A549 (cell line): ENCODE results near the gene LRIF1. TPM values are rescaled to one million over a fixed set of nuclear protein-coding genes. Genes with fewer than 3 reads are reported as not detected.

ENCODE experiments used
- ATAC-seq, 2 experiments: fragments of 200-7000 bp in 1 of 2; fragments of >200 bp in 1 of 2; cut with Nextera tagmentation in 1 of 2; cut with Tn5 transposase in 1 of 2; 3 replicates each; pipeline versions ENCODE4 v1.8.0 to v1.9.1; 2018 to 2020; ENCODE audit warnings: mild to moderate bottlenecking in 1 of 2, moderate library complexity in 1 of 2
- CTCF ChIA-PET: fragments of 300-600 bp; sonication (Branson Sonifier 250); formaldehyde crosslinking; extraction: SDS; loops from one replicate; lab custom pipeline; 2021; ENCODE audit warnings: antibody characterized with exemption, inconsistent platforms; lab: Yijun Ruan, JAX
- POLR2A ChIA-PET: fragments of 350-600 bp; formaldehyde crosslinking; extraction: SDS; loops from one replicate; lab custom pipeline; 2021; ENCODE audit warnings: antibody characterized with exemption, inconsistent platforms; lab: Yijun Ruan, JAX
- DNase-seq, 2 experiments: peaks; one replicate each; pipeline versions ENCODE4 v3.0.0 to v3.0.0-alpha.2; 2011 to 2016; ENCODE audit warnings: low read depth in 1 of 2, low spot score in 1 of 2
- FAIRE-seq: peaks from 2 replicates; lab custom pipeline; 2011; peaks lifted over from hg19 to GRCh38; lab: Jason Lieb, UNC
- H3K27ac ChIP-seq, 2 experiments: fragments of >200 bp; sonication (Bioruptor Twin); formaldehyde crosslinking; 3 replicates each; pipeline ENCODE4 v1.5.1; 2016 to 2017
- H3K4me1 ChIP-seq: fragments of >200 bp; sonication (Bioruptor Twin); formaldehyde crosslinking; 3 replicates; pipeline ENCODE4 v1.6.1; 2016
- H3K4me2 ChIP-seq: fragments of >200 bp; sonication (Bioruptor Twin); formaldehyde crosslinking; 3 replicates; pipeline ENCODE4 v1.6.1; 2016
- H3K4me3 ChIP-seq: fragments of >200 bp; sonication (Bioruptor Twin); formaldehyde crosslinking; 3 replicates; pipeline ENCODE4 v1.5.1; 2016
- H3K9me3 ChIP-seq: fragments of >200 bp; sonication (Bioruptor Twin); formaldehyde crosslinking; 3 replicates; pipeline ENCODE4 v1.6.1; 2016
- BHLHE40 ChIP-seq: IDR thresholded peaks from 2 replicates; pipeline ENCODE4 v1.6.1; 2012; ENCODE audit warnings: low read depth, low read length, inconsistent platforms
- CEBPB ChIP-seq, 2 experiments: fragments of >200 bp in 1 of 2; sonication (Bioruptor Twin) in 1 of 2; formaldehyde crosslinking in 1 of 2; IDR thresholded peaks; 2 replicates each; pipeline ENCODE4 v1.6.1; 2012 to 2016
- EP300 ChIP-seq, 2 experiments: fragments of >200 bp; sonication (Bioruptor Twin); formaldehyde crosslinking; IDR thresholded peaks; 2 replicates in 1 of 2; 3 replicates in 1 of 2; pipeline ENCODE4 v1.6.1; 2016 to 2017
- FOSB ChIP-seq: fragments of 250-450 bp; sonication (Bioruptor Pico); IDR thresholded peaks from 2 replicates; pipeline ENCODE4 v1.5.0; 2020; ENCODE audit warnings: mild to moderate bottlenecking, moderate library complexity
- GATA3 ChIP-seq: IDR thresholded peaks from 2 replicates; pipeline ENCODE4 v1.6.1; 2012; ENCODE audit warnings: borderline replicate concordance
- HEYL ChIP-seq: fragments of 250-450 bp; sonication (Bioruptor Pico); IDR thresholded peaks from 2 replicates; pipeline ENCODE4 v1.8.0; 2021; ENCODE audit warnings: mild to moderate bottlenecking, moderate library complexity
- HOXB5 ChIP-seq: fragments of 250-450 bp; sonication (Bioruptor Pico); IDR thresholded peaks from 2 replicates; pipeline ENCODE4 v1.5.0; 2020; ENCODE audit warnings: mild to moderate bottlenecking, moderate library complexity
- JUN ChIP-seq, 2 experiments: fragments of >200 bp; sonication (Bioruptor Twin); formaldehyde crosslinking; IDR thresholded peaks; 2 replicates in 1 of 2; 3 replicates in 1 of 2; pipeline ENCODE4 v1.6.1; 2016 to 2017
- JUNB ChIP-seq: fragments of >200 bp; sonication (Bioruptor Twin); formaldehyde crosslinking; IDR thresholded peaks from 2 replicates; pipeline ENCODE4 v1.6.1; 2016
- KDM1A ChIP-seq: fragments of 200-600 bp; sonication (generic); IDR thresholded peaks from 2 replicates; pipeline ENCODE4 v1.6.1; 2016; ENCODE audit warnings: low read depth, mild to moderate bottlenecking
- MAFK ChIP-seq: fragments of 450-650 bp; IDR thresholded peaks from 2 replicates; pipeline ENCODE4 v1.6.1; 2014; ENCODE audit not compliant: partially characterized antibody
- NFE2L2 ChIP-seq: fragments of 150-350 bp; conservative IDR thresholded peaks from 2 replicates; pipeline ENCODE4 v1.6.1; 2014; ENCODE audit warnings: low read length
- PHF8 ChIP-seq: fragments of 200-600 bp; sonication (generic); IDR thresholded peaks from 2 replicates; pipeline ENCODE4 v1.6.1; 2016; ENCODE audit warnings: low read depth, mild to moderate bottlenecking, antibody characterized with exemption, moderate library complexity, borderline replicate concordance
- RAD21 ChIP-seq, 2 experiments: fragments of >200 bp in 1 of 2; sonication (Bioruptor Twin) in 1 of 2; formaldehyde crosslinking in 1 of 2; IDR thresholded peaks in 1 of 2; conservative IDR thresholded peaks in 1 of 2; 2 replicates in 1 of 2; 3 replicates in 1 of 2; pipeline ENCODE4 v1.6.1; 2012 to 2018; ENCODE audit warnings: inconsistent platforms in 1 of 2
- RFX5 ChIP-seq: fragments of 450-650 bp; IDR thresholded peaks from 2 replicates; pipeline ENCODE4 v1.7.1; 2014; ENCODE audit warnings: antibody characterized with exemption, mild to moderate bottlenecking, moderate library complexity
- SREBF2 ChIP-seq: fragments of 450-650 bp; IDR thresholded peaks from 2 replicates; pipeline ENCODE4 v1.6.1; 2014; ENCODE audit warnings: mild to moderate bottlenecking, moderate library complexity
- TP53 ChIP-seq: fragments of 250-450 bp; sonication (Bioruptor Pico); IDR thresholded peaks from 2 replicates; pipeline ENCODE4 v1.5.0; 2021; ENCODE audit warnings: mild to moderate bottlenecking, moderate library complexity
- ZFP36 ChIP-seq: fragments of 450-650 bp; IDR thresholded peaks from 2 replicates; pipeline ENCODE4 v1.6.1; 2014; ENCODE audit warnings: borderline replicate concordance; ENCODE audit not compliant: partially characterized antibody
- WGBS: methylation state at CpG from one replicate; pipeline ENCODE4 v1.1.6; 2017; ENCODE audit errors: missing lambda C conversion rate; 5-methylcytosine and 5-hydroxymethylcytosine counted together
- polyA plus RNA-seq, 4 experiments: library from polyadenylated mRNA; depleted of rRNA in 3 of 4; stranded (reverse); fragments of >200 nt; fragmentation: RNase III in 1 of 4; extraction: RNeasy Plus Mini Kit Qiagen cat#74134 plus additional on column Dnase treatment in 1 of 4; gene quantifications; 2 replicates in 3 of 4; 3 replicates in 1 of 4; pipeline ENCODE4 v1.2.3, GENCODE V29; 2011 to 2017
- TF ChIP-seq, protein P1 (sequence below): fragments of 200-600 bp; sonication (generic); IDR thresholded peaks from 2 replicates; pipeline ENCODE4 v1.6.1; 2016; ENCODE audit warnings: antibody characterized with exemption, mild to moderate bottlenecking, moderate library complexity
- TF ChIP-seq, protein P2 (sequence below): fragments of >200 bp; sonication (Bioruptor Twin); formaldehyde crosslinking; IDR thresholded peaks from 2 replicates; pipeline ENCODE4 v1.6.1; 2016
- TF ChIP-seq, protein P3 (sequence below): fragments of 250-450 bp; sonication (Bioruptor Pico); IDR thresholded peaks from 2 replicates; pipeline ENCODE4 v1.5.0; 2020; ENCODE audit warnings: low read depth, mild to moderate bottlenecking, moderate library complexity
- TF ChIP-seq, protein P4 (sequence below): fragments of 250-450 bp; sonication (Bioruptor Pico); IDR thresholded peaks from 2 replicates; pipeline ENCODE4 v1.5.0; 2021; ENCODE audit warnings: mild to moderate bottlenecking, moderate library complexity, borderline replicate concordance

Gene LRIF1
- polyA plus RNA-seq, 2 of the 4 experiments (the other 2 are of a cell fraction): 16.3 to 40.8 TPM

DNA sequence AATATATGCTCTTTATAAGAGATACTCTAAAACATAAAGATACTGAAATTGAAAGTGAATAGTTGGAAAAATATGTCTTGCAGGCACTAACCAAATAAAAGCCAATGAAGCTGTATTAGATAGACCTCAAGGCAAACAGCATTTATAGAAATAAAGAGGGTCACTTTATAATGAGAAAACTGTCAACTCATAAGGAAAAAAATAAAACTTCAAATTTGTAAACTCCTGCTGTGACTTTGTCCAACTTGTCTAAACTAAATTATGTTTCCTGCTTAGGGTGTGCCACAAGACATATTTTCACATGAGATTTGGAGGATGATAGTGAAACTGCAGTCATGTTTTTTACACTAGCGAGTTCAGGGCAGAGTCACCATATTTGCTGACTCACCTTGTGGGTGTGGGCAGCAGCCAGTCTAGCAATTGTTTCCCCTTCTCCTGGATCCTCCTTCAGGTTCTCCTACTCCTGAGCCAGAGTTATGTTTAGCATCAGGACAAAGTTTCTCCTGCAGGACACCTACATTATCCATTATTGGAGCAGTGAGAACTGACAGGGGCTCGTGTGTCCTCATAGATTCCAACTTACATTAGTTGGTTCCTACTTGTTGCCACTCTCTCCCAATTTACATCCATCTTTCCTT, 46.9 kb downstream of the LRIF1 start (continued):
- TF ChIP-seq, protein P1, sequence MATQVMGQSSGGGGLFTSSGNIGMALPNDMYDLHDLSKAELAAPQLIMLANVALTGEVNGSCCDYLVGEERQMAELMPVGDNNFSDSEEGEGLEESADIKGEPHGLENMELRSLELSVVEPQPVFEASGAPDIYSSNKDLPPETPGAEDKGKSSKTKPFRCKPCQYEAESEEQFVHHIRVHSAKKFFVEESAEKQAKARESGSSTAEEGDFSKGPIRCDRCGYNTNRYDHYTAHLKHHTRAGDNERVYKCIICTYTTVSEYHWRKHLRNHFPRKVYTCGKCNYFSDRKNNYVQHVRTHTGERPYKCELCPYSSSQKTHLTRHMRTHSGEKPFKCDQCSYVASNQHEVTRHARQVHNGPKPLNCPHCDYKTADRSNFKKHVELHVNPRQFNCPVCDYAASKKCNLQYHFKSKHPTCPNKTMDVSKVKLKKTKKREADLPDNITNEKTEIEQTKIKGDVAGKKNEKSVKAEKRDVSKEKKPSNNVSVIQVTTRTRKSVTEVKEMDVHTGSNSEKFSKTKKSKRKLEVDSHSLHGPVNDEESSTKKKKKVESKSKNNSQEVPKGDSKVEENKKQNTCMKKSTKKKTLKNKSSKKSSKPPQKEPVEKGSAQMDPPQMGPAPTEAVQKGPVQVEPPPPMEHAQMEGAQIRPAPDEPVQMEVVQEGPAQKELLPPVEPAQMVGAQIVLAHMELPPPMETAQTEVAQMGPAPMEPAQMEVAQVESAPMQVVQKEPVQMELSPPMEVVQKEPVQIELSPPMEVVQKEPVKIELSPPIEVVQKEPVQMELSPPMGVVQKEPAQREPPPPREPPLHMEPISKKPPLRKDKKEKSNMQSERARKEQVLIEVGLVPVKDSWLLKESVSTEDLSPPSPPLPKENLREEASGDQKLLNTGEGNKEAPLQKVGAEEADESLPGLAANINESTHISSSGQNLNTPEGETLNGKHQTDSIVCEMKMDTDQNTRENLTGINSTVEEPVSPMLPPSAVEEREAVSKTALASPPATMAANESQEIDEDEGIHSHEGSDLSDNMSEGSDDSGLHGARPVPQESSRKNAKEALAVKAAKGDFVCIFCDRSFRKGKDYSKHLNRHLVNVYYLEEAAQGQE: no peak
- TF ChIP-seq, protein P2, sequence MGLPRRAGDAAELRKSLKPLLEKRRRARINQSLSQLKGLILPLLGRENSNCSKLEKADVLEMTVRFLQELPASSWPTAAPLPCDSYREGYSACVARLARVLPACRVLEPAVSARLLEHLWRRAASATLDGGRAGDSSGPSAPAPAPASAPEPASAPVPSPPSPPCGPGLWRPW: no peak
- TF ChIP-seq PHF8: no peak
- no peak for TF ChIP-seq KDM1A

DNA sequence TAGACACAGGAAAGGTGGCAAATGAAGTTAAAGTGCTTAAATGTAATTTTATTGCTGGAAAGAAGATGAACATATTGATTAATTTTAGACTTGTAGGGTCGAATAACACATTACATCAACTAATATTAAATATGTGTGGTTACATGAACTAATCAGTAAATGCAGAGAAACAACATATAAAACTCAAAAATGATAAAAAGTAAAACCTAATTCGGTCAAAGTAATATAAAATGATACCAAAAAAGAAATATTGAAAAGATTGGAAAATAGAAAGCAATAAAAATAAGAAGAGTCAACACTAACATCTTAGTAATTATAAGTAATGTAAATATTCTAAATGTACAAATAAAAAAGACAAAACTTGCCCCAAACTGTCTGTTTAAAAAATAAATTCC, 47.5 kb downstream of the LRIF1 start:
- peak overlapping the region in 1 of 2 experiments; percentile 73; a peak in 3 of 6 replicates for H3K27ac ChIP-seq
- CTCF ChIA-PET: no interaction called here
- DNase-seq (no peak), ATAC-seq (no peak)
- peak overlapping the region; percentile 26; the same call in 2 of the 3 replicates for H3K4me3 ChIP-seq
- TF ChIP-seq EP300 (IDR thresholded peaks at IDR 0.05): no peak
- no peak for TF ChIP-seq TP53 (CRISPR knock-in tag)
- TF ChIP-seq HOXB5: no peak
- no peak for TF ChIP-seq GATA3
- TF ChIP-seq, protein P3, sequence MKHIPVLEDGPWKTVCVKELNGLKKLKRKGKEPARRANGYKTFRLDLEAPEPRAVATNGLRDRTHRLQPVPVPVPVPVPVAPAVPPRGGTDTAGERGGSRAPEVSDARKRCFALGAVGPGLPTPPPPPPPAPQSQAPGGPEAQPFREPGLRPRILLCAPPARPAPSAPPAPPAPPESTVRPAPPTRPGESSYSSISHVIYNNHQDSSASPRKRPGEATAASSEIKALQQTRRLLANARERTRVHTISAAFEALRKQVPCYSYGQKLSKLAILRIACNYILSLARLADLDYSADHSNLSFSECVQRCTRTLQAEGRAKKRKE (CRISPR knock-in tag): no peak
- TF ChIP-seq, protein P2: no peak
- no peak for TF ChIP-seq FOSB (CRISPR knock-in tag)
- no peak for TF ChIP-seq BHLHE40
- no peak for TF ChIP-seq NFE2L2
- TF ChIP-seq, all 56 proteins: peak for 0
- peaks cover 12% of the 10 kb centered on the region; the same call in 1 of the 3 replicates for H3K4me1 ChIP-seq
- peak overlapping the region; percentile 64 for H3K4me2 ChIP-seq
- peaks cover 4% of the 10 kb centered on the region; the same call in 2 of the 3 replicates for H3K9me3 ChIP-seq
- 72% methylated on average over 2 of the region's 2 CpGs for WGBS
- POLR2A ChIA-PET: no interaction called here
- no peak for FAIRE-seq

DNA sequence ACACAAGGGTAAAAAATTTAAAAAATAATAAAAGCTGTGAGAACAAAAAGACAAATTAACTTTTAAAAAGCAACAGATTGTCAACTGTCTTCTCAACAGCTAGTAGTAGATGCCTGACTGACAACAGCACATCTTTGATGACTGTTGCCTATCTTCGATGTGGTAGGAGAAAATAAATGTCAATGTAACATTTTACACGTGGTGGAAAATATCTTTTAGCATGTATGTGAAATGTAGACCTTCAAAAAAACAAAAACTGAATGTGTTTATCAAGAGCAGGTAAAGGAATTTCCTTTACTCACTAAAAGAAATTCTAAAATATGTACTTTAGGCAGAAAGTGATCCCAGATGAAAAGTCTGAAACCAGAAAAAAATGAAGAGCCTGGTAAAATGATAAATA, 47.9 kb downstream of the LRIF1 start:
- POLR2A ChIA-PET: no interaction called here
- DNase-seq (no peak), FAIRE-seq (no peak), ATAC-seq (no peak)
- CTCF ChIA-PET: no interaction called here
- whole genome bisulfite sequencing: 80% methylated on average over 2 of the region's 2 CpGs
- H3K4me1 ChIP-seq: peaks cover 12% of the 10 kb centered on the region; the same call in 1 of the 3 replicates
- peaks cover 4% of the 10 kb centered on the region; the same call in 2 of the 3 replicates for H3K9me3 ChIP-seq
- TF ChIP-seq MAFK (no peak), HOXB5 (no peak), RFX5 (no peak), JUNB (no peak), JUN (IDR thresholded peaks at IDR 0.05) (no peak), SREBF2 (no peak), RAD21 (conservative IDR thresholded peaks at IDR 0.05 in 1 of 2, IDR thresholded peaks at IDR 0.05 in 1 of 2) (no peak), CEBPB (IDR thresholded peaks at IDR 0.05) (no peak), PHF8 (no peak), ZFP36 (no peak), HEYL (CRISPR knock-in tag) (no peak)
- TF ChIP-seq, protein P4, sequence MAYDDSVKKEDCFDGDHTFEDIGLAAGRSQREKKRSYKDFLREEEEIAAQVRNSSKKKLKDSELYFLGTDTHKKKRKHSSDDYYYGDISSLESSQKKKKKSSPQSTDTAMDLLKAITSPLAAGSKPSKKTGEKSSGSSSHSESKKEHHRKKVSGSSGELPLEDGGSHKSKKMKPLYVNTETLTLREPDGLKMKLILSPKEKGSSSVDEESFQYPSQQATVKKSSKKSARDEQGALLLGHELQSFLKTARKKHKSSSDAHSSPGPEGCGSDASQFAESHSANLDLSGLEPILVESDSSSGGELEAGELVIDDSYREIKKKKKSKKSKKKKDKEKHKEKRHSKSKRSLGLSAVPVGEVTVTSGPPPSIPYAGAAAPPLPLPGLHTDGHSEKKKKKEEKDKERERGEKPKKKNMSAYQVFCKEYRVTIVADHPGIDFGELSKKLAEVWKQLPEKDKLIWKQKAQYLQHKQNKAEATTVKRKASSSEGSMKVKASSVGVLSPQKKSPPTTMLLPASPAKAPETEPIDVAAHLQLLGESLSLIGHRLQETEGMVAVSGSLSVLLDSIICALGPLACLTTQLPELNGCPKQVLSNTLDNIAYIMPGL: no peak
- no peak overlapping the region; a peak in 1 of 6 replicates for H3K27ac ChIP-seq
- H3K4me2 ChIP-seq: no peak overlapping the region; the same call in 2 of the 3 replicates
- no peak overlapping the region for H3K4me3 ChIP-seq
